HUES48 (cell line): Measurements from ENCODE around the gene SETD7.

Experiments used
- H3K27ac ChIP-seq: one replicate; pipeline ENCODE4 v1.7.0; 2013; ENCODE audit warnings: low read depth, low read length, inconsistent platforms
- H3K27me3 ChIP-seq: 2 replicates; pipeline ENCODE4 v1.6.1; 2013; ENCODE audit warnings: mild to moderate bottlenecking, low read length; ENCODE audit not compliant: control insufficient read depth, insufficient read depth
- H3K36me3 ChIP-seq: 2 replicates; pipeline ENCODE4 v1.6.1; 2013; ENCODE audit warnings: low read length; ENCODE audit not compliant: control insufficient read depth, insufficient read depth
- H3K4me1 ChIP-seq: 2 replicates; pipeline ENCODE4 v1.6.1; 2013; ENCODE audit warnings: mild to moderate bottlenecking, low read length; ENCODE audit not compliant: control insufficient read depth, insufficient read depth
- H3K4me3 ChIP-seq: 2 replicates; pipeline ENCODE4 v1.5.1; 2013; ENCODE audit warnings: mild to moderate bottlenecking, low read depth, low read length
- H3K9ac ChIP-seq: 2 replicates; pipeline ENCODE4 v1.6.1; 2013; ENCODE audit warnings: mild to moderate bottlenecking, low read depth, low read length, moderate library complexity
- H3K9me3 ChIP-seq: 2 replicates; pipeline ENCODE4 v1.6.1; 2013; ENCODE audit warnings: low read length; ENCODE audit not compliant: control insufficient read depth, insufficient read depth

SETD7 gene

GRCh38 chr4:139526928-139527327 is 29.1 kb downstream of the SETD7 start:
- Histone ChIP-seq H3K27ac (no peak overlapping the region), H3K4me3 (no peak overlapping the region), H3K9ac (no peak overlapping the region), H3K4me1 (no peaks in the 10 kb centered on the region), H3K36me3 (no peaks in the 10 kb centered on the region), H3K27me3 (no peaks in the 10 kb centered on the region), H3K9me3 (no peaks in the 10 kb centered on the region)

- no peaks in the 10 kb centered on the region for H3K4me1 ChIP-seq
Measured at GRCh38 chr4:139525414-139525813, 30.6 kb downstream of the SETD7 start.

DNA sequence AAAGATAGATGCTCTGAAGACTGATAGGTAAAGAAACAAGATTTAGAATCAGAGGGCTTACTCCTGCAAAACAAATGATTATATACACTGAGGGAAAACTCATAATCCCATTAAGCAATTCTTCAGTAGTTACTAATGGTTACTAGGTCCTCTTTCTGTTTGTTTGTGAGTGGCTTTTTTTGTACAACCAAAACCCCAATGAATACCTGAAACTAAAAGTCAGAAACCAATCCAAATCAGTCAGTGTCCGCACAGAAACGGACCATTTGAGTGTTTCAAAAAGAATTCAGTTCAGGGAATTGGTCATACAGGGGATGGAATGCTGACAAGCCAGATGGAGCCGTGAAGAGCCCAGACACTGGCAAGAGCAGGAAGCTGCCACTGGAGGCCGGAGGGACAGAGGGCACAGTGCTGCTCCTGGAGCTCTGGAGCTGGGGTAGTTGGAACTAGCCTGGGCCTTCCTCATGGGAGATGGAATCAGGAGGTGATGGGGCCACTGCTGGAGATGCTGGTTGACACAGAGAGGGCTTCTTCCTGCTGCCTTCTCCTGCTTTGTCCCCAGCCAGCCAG is 31.9 kb downstream of the SETD7 start:
- Histone ChIP-seq H3K9me3 (no peaks in the 10 kb centered on the region), H3K9ac (no peak overlapping the region), H3K27ac (no peak overlapping the region), H3K36me3 (no peaks in the 10 kb centered on the region), H3K4me1 (no peaks in the 10 kb centered on the region), H3K4me3 (no peak overlapping the region), H3K27me3 (no peaks in the 10 kb centered on the region)

More at GRCh38 chr4:139525414-139525813, 30.6 kb downstream of the SETD7 start:
- Histone ChIP-seq H3K36me3 (no peaks in the 10 kb centered on the region), H3K4me3 (no peak overlapping the region), H3K9me3 (no peaks in the 10 kb centered on the region), H3K9ac (no peak overlapping the region), H3K27me3 (no peaks in the 10 kb centered on the region), H3K27ac (no peak overlapping the region)

- Histone ChIP-seq H3K36me3 (no peaks in the 10 kb centered on the region), H3K9me3 (no peaks in the 10 kb centered on the region), H3K27ac (no peak overlapping the region), H3K4me1 (no peaks in the 10 kb centered on the region), H3K4me3 (no peak overlapping the region), H3K27me3 (no peaks in the 10 kb centered on the region), H3K9ac (no peak overlapping the region)
Measured at GRCh38 chr4:139523076-139523475, 32.9 kb downstream of the SETD7 start.

DNA sequence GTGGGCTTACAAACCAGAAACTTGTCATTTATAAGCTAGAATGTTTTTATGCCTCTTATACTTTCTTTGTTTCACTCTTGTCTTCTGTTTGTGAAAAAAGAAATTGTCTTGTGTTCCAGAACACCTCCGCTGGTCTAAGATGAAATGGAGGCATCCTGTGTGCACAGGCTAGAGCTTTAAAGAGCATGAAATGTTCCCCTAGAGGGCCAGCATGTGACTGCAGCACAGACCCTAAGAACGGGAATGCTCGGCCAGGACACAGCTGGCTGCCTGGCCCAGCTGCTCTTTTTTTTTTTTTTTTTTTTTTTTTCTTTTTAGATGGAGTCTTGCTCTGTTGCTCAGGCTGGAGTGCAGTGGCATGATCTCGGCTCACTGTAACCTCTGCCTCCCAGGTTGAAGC is 33.6 kb downstream of the SETD7 start:
- Histone ChIP-seq H3K36me3 (no peaks in the 10 kb centered on the region), H3K9ac (no peak overlapping the region), H3K4me1 (no peaks in the 10 kb centered on the region), H3K27ac (no peak overlapping the region), H3K9me3 (no peaks in the 10 kb centered on the region), H3K4me3 (no peak overlapping the region), H3K27me3 (no peaks in the 10 kb centered on the region)

- no peaks in the 10 kb centered on the region for H3K36me3 ChIP-seq
- H3K27me3 ChIP-seq = no peaks in the 10 kb centered on the region
- no peak overlapping the region for H3K27ac ChIP-seq
- H3K4me1 ChIP-seq = no peaks in the 10 kb centered on the region
- no peaks in the 10 kb centered on the region for H3K9me3 ChIP-seq
- no peak overlapping the region for H3K9ac ChIP-seq
- H3K4me3 ChIP-seq = no peak overlapping the region
Measured at GRCh38 chr4:139521754-139522401, 34.1 kb downstream of the SETD7 start.

DNA sequence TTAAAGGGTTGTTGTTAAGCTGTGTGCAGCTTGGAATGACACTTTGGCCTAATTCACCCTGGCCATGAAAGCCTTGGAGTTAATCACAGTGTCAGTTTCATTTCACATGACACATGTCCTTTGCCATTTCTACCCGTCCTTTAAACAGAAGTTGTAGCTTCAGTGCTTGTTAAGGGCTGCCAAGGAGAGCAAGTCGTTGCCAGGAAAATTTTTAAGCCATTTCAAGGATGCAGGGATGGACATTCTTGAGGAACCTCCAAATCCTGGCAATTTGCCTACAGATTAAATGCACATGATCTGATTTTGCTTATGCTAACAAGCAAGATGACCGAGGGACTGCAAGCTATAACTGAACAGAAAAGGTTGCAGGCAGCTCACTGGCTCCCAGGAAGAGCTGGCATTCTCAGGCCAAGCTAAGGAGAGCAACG is 40.5 kb downstream of the SETD7 start:
- H3K9ac ChIP-seq = no peak overlapping the region

DNA sequence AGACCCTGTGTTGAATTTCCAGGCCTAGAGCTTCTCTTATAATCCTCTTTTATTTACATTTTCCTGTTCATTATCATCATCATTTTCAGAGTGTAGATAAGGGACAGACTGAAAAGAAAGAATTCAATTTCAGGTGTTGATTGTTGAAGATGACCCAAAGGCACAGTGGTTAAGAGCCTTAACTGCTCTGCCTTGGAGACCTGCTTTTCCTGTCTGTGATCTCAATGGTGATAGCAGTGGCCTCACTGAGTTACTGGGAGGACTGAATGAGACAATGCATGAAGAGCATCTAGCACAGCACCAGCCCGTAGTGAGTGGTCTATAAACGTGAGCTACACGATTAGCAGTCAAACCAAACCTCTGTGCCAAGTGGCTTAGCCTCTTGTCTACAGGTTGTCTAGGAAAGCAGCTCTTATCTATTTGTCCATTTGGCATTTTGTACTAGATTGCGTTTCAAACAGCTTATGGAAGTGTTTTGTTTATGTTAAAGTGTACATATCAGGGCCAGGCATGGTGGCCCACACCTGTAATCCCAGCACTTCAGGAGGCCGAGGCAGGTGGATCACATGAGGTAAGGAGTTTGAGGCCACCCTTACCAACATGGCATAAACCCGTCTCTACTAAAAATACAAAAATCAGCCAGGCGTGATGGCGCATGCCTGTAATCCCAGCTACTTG is 41.5 kb downstream of the SETD7 start:
- H3K36me3 ChIP-seq = no peaks in the 10 kb centered on the region
- H3K4me1 ChIP-seq = no peaks in the 10 kb centered on the region
- no peak overlapping the region for H3K27ac ChIP-seq
- H3K9me3 ChIP-seq = no peaks in the 10 kb centered on the region
- no peak overlapping the region for H3K4me3 ChIP-seq
- no peak overlapping the region for H3K9ac ChIP-seq
- no peaks in the 10 kb centered on the region for H3K27me3 ChIP-seq

More for the DNA sequence above, 40.5 kb downstream of the SETD7 start:
- H3K27ac ChIP-seq = no peak overlapping the region
- no peak overlapping the region for H3K4me3 ChIP-seq
- H3K36me3 ChIP-seq = no peaks in the 10 kb centered on the region
- no peaks in the 10 kb centered on the region for H3K9me3 ChIP-seq
- H3K4me1 ChIP-seq = no peaks in the 10 kb centered on the region
- no peaks in the 10 kb centered on the region for H3K27me3 ChIP-seq

DNA sequence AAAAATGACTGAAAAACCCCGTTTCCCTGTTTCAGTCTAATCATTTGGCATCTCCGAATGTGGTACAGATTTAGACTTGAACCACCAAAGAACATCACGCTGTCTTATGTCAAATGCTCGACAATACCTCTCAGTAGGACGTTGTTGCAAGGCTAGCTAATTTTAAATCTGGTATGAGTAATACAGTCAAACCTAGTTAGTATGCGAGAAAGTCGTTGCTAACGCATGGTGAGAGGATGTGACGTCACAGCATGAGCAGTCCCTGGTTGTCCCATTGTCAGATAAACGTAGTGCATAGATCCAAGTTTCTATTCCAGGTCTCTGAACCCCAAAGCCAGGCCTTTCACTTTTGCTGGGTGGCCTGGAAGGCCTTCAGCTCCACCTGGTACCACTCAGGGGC is 44.7 kb downstream of the SETD7 start:
- no peaks in the 10 kb centered on the region for H3K36me3 ChIP-seq
- no peak overlapping the region for H3K4me3 ChIP-seq
- no peaks in the 10 kb centered on the region for H3K9me3 ChIP-seq
- no peak overlapping the region for H3K27ac ChIP-seq
- peaks cover 7% of the 10 kb centered on the region for H3K4me1 ChIP-seq
- H3K27me3 ChIP-seq = no peaks in the 10 kb centered on the region
- no peak overlapping the region for H3K9ac ChIP-seq

GRCh38 chr4:139509727-139510410 is 46.1 kb downstream of the SETD7 start:
- Histone ChIP-seq H3K4me3 (no peak overlapping the region), H3K27me3 (no peaks in the 10 kb centered on the region), H3K9me3 (no peaks in the 10 kb centered on the region), H3K9ac (no peak overlapping the region), H3K4me1 (peaks cover 7% of the 10 kb centered on the region), H3K27ac (no peak overlapping the region), H3K36me3 (no peaks in the 10 kb centered on the region)
